H9 (cell line): ENCODE measurements around the gene SCUBE3. TPM values are rescaled to one million over a fixed set of nuclear protein-coding genes. Genes with fewer than 3 reads are reported as not detected.

Experiments
- DNase-seq: peaks from one replicate; pipeline ENCODE4 v3.0.0-alpha.2; 2017
- H2AFZ ChIP-seq: one replicate; pipeline ENCODE4 v1.6.1; 2013; ENCODE audit warnings: mild to moderate bottlenecking, low read length, control low read depth, moderate library complexity
- H2AK5ac ChIP-seq: 2 replicates; pipeline ENCODE4 v1.6.1; 2013; ENCODE audit warnings: low read length, control low read depth, mixed read lengths; ENCODE audit not compliant: insufficient read length
- H2BK120ac ChIP-seq: one replicate; pipeline ENCODE4 v1.6.1; 2013; ENCODE audit warnings: low read depth, mild to moderate bottlenecking, low read length, control low read depth, inconsistent platforms; ENCODE audit not compliant: poor library complexity, severe bottlenecking
- H2BK12ac ChIP-seq: 2 replicates; pipeline ENCODE4 v1.6.1; 2013; ENCODE audit warnings: low read length, control low read depth, mixed read lengths, low read depth; ENCODE audit not compliant: insufficient read length
- H2BK15ac ChIP-seq: 2 replicates; pipeline ENCODE4 v1.6.1; 2013; ENCODE audit warnings: low read depth, low read length, control low read depth
- H2BK20ac ChIP-seq: one replicate; pipeline ENCODE4 v1.6.1; 2013; ENCODE audit warnings: low read depth, mild to moderate bottlenecking, low read length, control low read depth, inconsistent platforms; ENCODE audit not compliant: poor library complexity, severe bottlenecking
- H2BK5ac ChIP-seq: 2 replicates; pipeline ENCODE4 v1.6.1; 2013; ENCODE audit warnings: low read length, control low read depth, mixed read lengths; ENCODE audit not compliant: insufficient read length
- H3K14ac ChIP-seq: 2 replicates; pipeline ENCODE4 v1.6.1; 2013; ENCODE audit warnings: low read length, control low read depth; ENCODE audit not compliant: insufficient read depth
- H3K18ac ChIP-seq: 2 replicates; pipeline ENCODE4 v1.6.1; 2013; ENCODE audit warnings: low read depth, mild to moderate bottlenecking, mixed read lengths, low read length, control low read depth; ENCODE audit not compliant: insufficient read length
- H3K23ac ChIP-seq: 2 replicates; pipeline ENCODE4 v1.6.1; 2013; ENCODE audit warnings: low read length, control low read depth, mixed read lengths, low read depth; ENCODE audit not compliant: insufficient read length
- H3K23me2 ChIP-seq: 2 replicates; pipeline ENCODE4 v1.6.1; 2013; ENCODE audit warnings: low read depth, mild to moderate bottlenecking, mixed read lengths, low read length, control low read depth; ENCODE audit not compliant: insufficient read length, poor library complexity, severe bottlenecking
- H3K27ac ChIP-seq: 2 replicates; pipeline ENCODE4 v1.5.1; 2013; ENCODE audit warnings: low read length, control low read depth, mixed read lengths, low read depth; ENCODE audit not compliant: insufficient read length
- H3K27me3 ChIP-seq: 2 replicates; pipeline ENCODE4 v1.6.1; 2013; ENCODE audit warnings: low read length, control low read depth, inconsistent platforms; ENCODE audit not compliant: insufficient read depth
- H3K4ac ChIP-seq: 2 replicates; pipeline ENCODE4 v1.6.1; 2013; ENCODE audit warnings: low read depth, mild to moderate bottlenecking, control low read depth, inconsistent platforms, low read length, moderate library complexity
- H3K4me1 ChIP-seq: 2 replicates; pipeline ENCODE4 v1.6.1; 2013; ENCODE audit warnings: low read length, control low read depth, inconsistent platforms; ENCODE audit not compliant: insufficient read depth
- H3K4me2 ChIP-seq: 2 replicates; pipeline ENCODE4 v1.6.1; 2013; ENCODE audit warnings: low read length, control low read depth, mixed read lengths; ENCODE audit not compliant: insufficient read length, insufficient read depth
- H3K56ac ChIP-seq: 2 replicates; pipeline ENCODE4 v1.6.1; 2013; ENCODE audit warnings: low read depth, mild to moderate bottlenecking, mixed read lengths, low read length, control low read depth; ENCODE audit not compliant: insufficient read length
- H3K79me1 ChIP-seq: 2 replicates; pipeline ENCODE4 v1.6.1; 2013; ENCODE audit warnings: low read depth, mild to moderate bottlenecking, moderate library complexity, low read length, control low read depth, inconsistent platforms; ENCODE audit not compliant: insufficient read depth, poor library complexity, severe bottlenecking
- H3K79me2 ChIP-seq: 2 replicates; pipeline ENCODE4 v1.6.1; 2013; ENCODE audit warnings: low read length, control low read depth, inconsistent platforms; ENCODE audit not compliant: insufficient read depth
- H3K9ac ChIP-seq: 2 replicates; pipeline ENCODE4 v1.6.1; 2013; ENCODE audit warnings: low read length, control low read depth, mixed read lengths; ENCODE audit not compliant: insufficient read length; ENCODE audit errors: extremely low read depth
- H3K9me3 ChIP-seq: one replicate; pipeline ENCODE4 v1.6.1; 2013; ENCODE audit warnings: low read depth, low read length, inconsistent platforms; ENCODE audit not compliant: control insufficient read depth
- H3T11ph ChIP-seq: one replicate; pipeline ENCODE4 v1.6.1; 2013; ENCODE audit warnings: mild to moderate bottlenecking, low read length, control low read depth, inconsistent platforms
- H4K20me1 ChIP-seq: one replicate; pipeline ENCODE4 v1.6.1; 2013; ENCODE audit not compliant: control insufficient read depth, insufficient read length, insufficient read depth
- H4K5ac ChIP-seq: 2 replicates; pipeline ENCODE4 v1.6.1; 2013; ENCODE audit warnings: low read depth, mild to moderate bottlenecking, mixed read lengths, low read length, control low read depth; ENCODE audit not compliant: insufficient read length
- H4K8ac ChIP-seq: replicated peaks from 2 replicates; pipeline ENCODE4 v1.6.1; 2013; ENCODE audit warnings: low read length, control low read depth, mixed read lengths, low read depth; ENCODE audit not compliant: insufficient read length
- H4K91ac ChIP-seq: 2 replicates; pipeline ENCODE4 v1.6.1; 2013; ENCODE audit warnings: low read depth, mild to moderate bottlenecking, moderate library complexity, mixed read lengths, low read length, control low read depth; ENCODE audit not compliant: insufficient read length
- H3K27ac Mint-ChIP-seq, 3 experiments: 2 replicates in 2 of 3; 3 replicates in 1 of 3; pipeline ENCODE4 v1.8.0; 2020 to 2021; ENCODE audit warnings: mixed read lengths in 3 of 3, mild to moderate bottlenecking in 1 of 3, moderate library complexity in 1 of 3
- H3K27me3 Mint-ChIP-seq: 2 replicates; pipeline ENCODE4 v1.8.0; 2021; ENCODE audit warnings: low read depth, mild to moderate bottlenecking, moderate library complexity, mixed read lengths
- H3K36me3 Mint-ChIP-seq, 3 experiments: 2 replicates in 2 of 3; 3 replicates in 1 of 3; pipeline ENCODE4 v1.8.0; 2020 to 2021; ENCODE audit warnings: low read depth in 3 of 3, mixed read lengths in 3 of 3; ENCODE audit not compliant: insufficient read depth in 1 of 3
- H3K4me1 Mint-ChIP-seq, 2 experiments: 2 replicates each; pipeline ENCODE4 v1.8.0; 2020; ENCODE audit warnings: mixed read lengths in 2 of 2
- H3K4me3 Mint-ChIP-seq, 2 experiments: 2 replicates in 1 of 2; 3 replicates in 1 of 2; pipeline ENCODE4 v1.8.0; 2020 to 2021; ENCODE audit warnings: mild to moderate bottlenecking in 2 of 2, mixed read lengths in 2 of 2, moderate library complexity in 1 of 2
- H3K9me3 Mint-ChIP-seq, 2 experiments: 2 replicates in 1 of 2; 3 replicates in 1 of 2; pipeline ENCODE4 v1.8.0; 2020; ENCODE audit warnings: mild to moderate bottlenecking in 2 of 2, mixed read lengths in 2 of 2, moderate library complexity in 1 of 2
- CTCF ChIP-seq: fragments of 200-600 bp; sonication (generic); conservative IDR thresholded peaks from 3 replicates; pipeline ENCODE4 v1.8.0; 2021; ENCODE audit warnings: antibody characterized with exemption, mild to moderate bottlenecking
- WGBS: extraction: QIAGEN DNeasy Blood & Tissue Kit; methylation state at CpG from one replicate; pipeline ENCODE4 v1.1.7; 2013; ENCODE audit warnings: missing lambda C conversion rate, low lambda C conversion rate, mixed read lengths; ENCODE audit not compliant: insufficient read length; ENCODE audit errors: extremely low coverage; 5-methylcytosine and 5-hydroxymethylcytosine counted together
- total RNA-seq: library from RNA; stranded (reverse); gene quantifications from 2 replicates; pipeline ENCODE4 v1.2.1, GENCODE V29; 2021

SCUBE3 gene
- total RNA-seq, 1 experiment from 2014 or later = 2.7 TPM

- no peak overlapping the region for H3K4ac ChIP-seq
- no peak overlapping the region for H2BK20ac ChIP-seq
- no peak overlapping the region for H2AFZ ChIP-seq
- no peaks in the 10 kb centered on the region; the same call in 1 of the 2 replicates for H3K4me1 ChIP-seq
- H4K20me1 ChIP-seq = no peaks in the 10 kb centered on the region
- no peaks in the 10 kb centered on the region for H3K23me2 ChIP-seq
- no peak overlapping the region for H3K4me2 ChIP-seq
- peaks cover 5% of the 10 kb centered on the region in 2 experiments; a peak in 4 of 5 replicates for H3K9me3 Mint-ChIP-seq
- H2AK5ac ChIP-seq = no peak overlapping the region
- H3K9ac ChIP-seq = no peak overlapping the region
- no peak overlapping the region for H2BK12ac ChIP-seq
- no peak overlapping the region for H4K5ac ChIP-seq
- no peak overlapping the region for H3K23ac ChIP-seq
- H3K27ac Mint-ChIP-seq = no peak overlapping the region
- peaks cover 19% of the 10 kb centered on the region for H3K27me3 Mint-ChIP-seq
- no peak for TF ChIP-seq CTCF
- H3T11ph ChIP-seq = no peak overlapping the region
- H3K56ac ChIP-seq = no peak overlapping the region
- H3K9me3 ChIP-seq = no peaks in the 10 kb centered on the region
- no peak for DNase-seq
- peaks cover 0 to 6% (median 5%) of the 10 kb centered on the region in 3 experiments; a peak in 3 of 7 replicates for H3K36me3 Mint-ChIP-seq
- no CpG with 5 or more reads among the region's 2 CpGs for WGBS
- H3K27me3 ChIP-seq = no peaks in the 10 kb centered on the region
- H4K8ac ChIP-seq = no peak overlapping the region
- H3K79me1 ChIP-seq = no peaks in the 10 kb centered on the region
- no peak overlapping the region for H3K18ac ChIP-seq
- H4K91ac ChIP-seq = no peak overlapping the region
- H2BK5ac ChIP-seq = no peak overlapping the region
- H3K14ac ChIP-seq = no peak overlapping the region
- H3K4me1 Mint-ChIP-seq = peaks cover 16 to 17% of the 10 kb centered on the region in 2 experiments
- H3K27ac ChIP-seq = no peak overlapping the region
- H2BK15ac ChIP-seq = no peak overlapping the region
- no peak overlapping the region for H3K4me3 Mint-ChIP-seq
- no peaks in the 10 kb centered on the region for H3K79me2 ChIP-seq
- H2BK120ac ChIP-seq = no peak overlapping the region
Measured at GRCh38 chr6:35174088-35174434, 39.7 kb upstream of the SCUBE3 start.
